ENCODE data around the gene SYCN. TPM values are rescaled to one million over a fixed set of nuclear protein-coding genes. Genes with fewer than 3 reads are reported as not detected.
"Not testable (repeated sequence)": the region's sequence is repeated elsewhere in the genome, so short reads cannot be mapped to it uniquely, and the experiment has no call there.

The SYCN gene
- total and polyA plus RNA-seq, 2 donors (not counting 1 experiment from before 2014, with no cell fraction given): not detected

- Histone ChIP-seq H3K4me3 (ENCODE audit: control extremely low read depth in 1 of 5, extremely low read depth in 1 of 5, insufficient read depth in 1 of 5, low read depth in 2 of 5, low read length in 4 of 5) (no peak overlapping the region), H3K36me3 (replicated peaks in 1 of 2; ENCODE audit: control extremely low read depth in 1 of 2, control insufficient read depth in 1 of 2, extremely low read depth in 1 of 2, insufficient read depth in 2 of 2, low read length in 1 of 2) (no peaks in the 10 kb centered on the region), H3K27ac (ENCODE audit: low read length in 2 of 2) (no peak overlapping the region), H3K27me3 (replicated peaks in 1 of 4; ENCODE audit: control extremely low read depth in 1 of 4, control insufficient read depth in 3 of 4, insufficient read depth in 4 of 4, low read length in 3 of 4) (peaks cover 0 to 15% (median 4%) of the 10 kb centered on the region in 4 experiments), H3K9ac (ENCODE audit: low read length) (no peak overlapping the region), H3K4me2 (replicated peaks; ENCODE audit: low read depth, low read length, poor library complexity, severe bottlenecking) (no peak overlapping the region), H3K79me2 (ENCODE audit: control insufficient read depth, insufficient read depth, low read length) (no peaks in the 10 kb centered on the region), H3K4me1 (ENCODE audit: control insufficient read depth in 2 of 2, insufficient read depth in 2 of 2, low read length in 2 of 2) (no peaks in the 10 kb centered on the region), H4K20me1 (ENCODE audit: control insufficient read depth, insufficient read depth, low read length, poor library complexity, severe bottlenecking) (no peaks in the 10 kb centered on the region), H2AFZ (ENCODE audit: insufficient read depth, low read depth, low read length, poor library complexity, severe bottlenecking) (no peak overlapping the region), H3K9me3 (ENCODE audit: control extremely low read depth in 1 of 3, control insufficient read depth in 2 of 3, insufficient read depth in 1 of 3, low read length in 2 of 3) (no peaks in the 10 kb centered on the region)
- Mint-ChIP-seq H3K4me1 (no peaks in the 10 kb centered on the region), H3K27me3 (peaks cover 46% of the 10 kb centered on the region), H3K4me3 (no peak overlapping the region), H3K27ac (no peak overlapping the region), H3K9me3 (ENCODE audit: insufficient read depth) (no peaks in the 10 kb centered on the region)
- TF ChIP-seq EZH2 (IDR thresholded peaks at IDR 0.05; ENCODE audit: borderline replicate concordance, insufficient read depth, low read depth, low read length, poor library complexity, severe bottlenecking) (no peak), CTCF (IDR thresholded peaks at IDR 0.05) (no peak)
- ChIA-PET CTCF (interaction anchor here (0.5 kb wide), 1 partner anchor 221 kb away, joined by 3 read pairs; the partner anchor contains the start of gene SUPT5H), POLR2A (interaction anchor here (0.6 kb wide), 1 partner anchor 12 kb away, joined by 4 read pairs; no protein-coding TSS in a partner anchor)
- no peak for ATAC-seq (ENCODE audit: low read depth)
- no peak for DNase-seq
- 7% methylated on average over 2 of the region's 4 CpGs for WGBS (ENCODE audit: insufficient coverage)
- intact Hi-C loops (cut with micrococcal nuclease): no loop called here
Observed at GRCh38 chr19:39223703-39224279, 19.7 kb upstream of the SYCN start.

- H3K9ac ChIP-seq (ENCODE audit: low read length); ATAC-seq (ENCODE audit: low read depth); H3K4me1 ChIP-seq (ENCODE audit: control insufficient read depth in 2 of 2, insufficient read depth in 2 of 2, low read length in 2 of 2); H3K79me2 ChIP-seq (ENCODE audit: control insufficient read depth, insufficient read depth, low read length); H2AFZ ChIP-seq (ENCODE audit: insufficient read depth, low read depth, low read length, poor library complexity, severe bottlenecking); CTCF ChIA-PET; H3K4me3 Mint-ChIP-seq; H4K20me1 ChIP-seq (ENCODE audit: control insufficient read depth, insufficient read depth, low read length, poor library complexity, severe bottlenecking); H3K4me1 Mint-ChIP-seq; H3K36me3 ChIP-seq (replicated peaks in 1 of 2; ENCODE audit: control extremely low read depth in 1 of 2, control insufficient read depth in 1 of 2, extremely low read depth in 1 of 2, insufficient read depth in 2 of 2, low read length in 1 of 2); H3K27ac Mint-ChIP-seq; H3K9me3 Mint-ChIP-seq (ENCODE audit: insufficient read depth); DNase-seq; H3K27ac ChIP-seq (ENCODE audit: low read length in 2 of 2); intact Hi-C loops (cut with micrococcal nuclease); H3K4me2 ChIP-seq (replicated peaks; ENCODE audit: low read depth, low read length, poor library complexity, severe bottlenecking); H3K4me3 ChIP-seq (ENCODE audit: control extremely low read depth in 1 of 5, extremely low read depth in 1 of 5, insufficient read depth in 1 of 5, low read depth in 2 of 5, low read length in 4 of 5); POLR2A ChIA-PET: not testable (repeated sequence)
- Histone ChIP-seq H3K9me3 (ENCODE audit: control extremely low read depth in 1 of 3, control insufficient read depth in 2 of 3, insufficient read depth in 1 of 3, low read length in 2 of 3) (peaks cover 0 to 15% (median 0%) of the 10 kb centered on the region in 3 donors), H3K27me3 (replicated peaks in 1 of 4; ENCODE audit: control extremely low read depth in 1 of 4, control insufficient read depth in 3 of 4, insufficient read depth in 4 of 4, low read length in 3 of 4) (peaks cover 0 to 16% (median 4%) of the 10 kb centered on the region in 4 experiments)
- peaks cover 39% of the 10 kb centered on the region for H3K27me3 Mint-ChIP-seq
- WGBS (ENCODE audit: insufficient coverage): 78% methylated on average over 6 of the region's 10 CpGs
Observed at GRCh38 chr19:39219108-39219507, 15.0 kb upstream of the SYCN start.
